ENCODE measurements around the gene UPK2. TPM values are rescaled to one million over a fixed set of nuclear protein-coding genes. Genes with fewer than 3 reads are reported as not detected.
A peak's percentile ranks its signal among the peaks of the same experiment; 100 is the strongest.
"Not testable (repeated sequence)": the region's sequence is repeated elsewhere in the genome, so short reads cannot be mapped to it uniquely, and the experiment has no call there.

Gene UPK2
- total RNA-seq, 2 experiments from 2014 or later = 0.28 to 0.34 TPM

GRCh38 chr11:118988280-118988679 lies 32.2 kb downstream of the UPK2 start:
- DNase-seq (ENCODE audit: low spot score) = no peak
- H3K27ac ChIP-seq (ENCODE audit: low read depth, low read length, poor library complexity, severe bottlenecking) = no peak overlapping the region
- H4K20me1 ChIP-seq (ENCODE audit: insufficient read depth, low read length) = no peaks in the 10 kb centered on the region
- CTCF ChIA-PET (ENCODE audit: unreplicated experiment) = no interaction called here
- no peak for TF ChIP-seq CTCF (conservative IDR thresholded peaks at IDR 0.05; ENCODE audit: low read length)
- TF ChIP-seq EZH2phosphoT487 (IDR thresholded peaks at IDR 0.05; ENCODE audit: borderline replicate concordance, low read depth, low read length) = no peak
- no peak overlapping the region for H2AFZ ChIP-seq (ENCODE audit: low read length)
- no peak overlapping the region for H3K4me3 ChIP-seq (ENCODE audit: low read depth, low read length, poor library complexity, severe bottlenecking)
- no peaks in the 10 kb centered on the region for H3K9me3 ChIP-seq (ENCODE audit: low read length)
- BruUV-seq (replicated peaks) = no TSS peak
- intact Hi-C loops (cut with micrococcal nuclease; ENCODE audit: unreplicated experiment) = no loop called here
- no peaks in the 10 kb centered on the region for H3K9me2 ChIP-seq (ENCODE audit: insufficient read depth, low read length)
- no peak overlapping the region for H3K4me2 ChIP-seq (ENCODE audit: low read length)
- POLR2A ChIA-PET = no interaction called here
- no peaks in the 10 kb centered on the region for H3K79me2 ChIP-seq (ENCODE audit: insufficient read depth, low read depth, low read length)
- no peaks in the 10 kb centered on the region for H3K4me1 ChIP-seq (ENCODE audit: insufficient read depth, low read length, poor library complexity, severe bottlenecking)
- no peaks in the 10 kb centered on the region; the same call in 1 of the 2 replicates for H3K36me3 ChIP-seq (ENCODE audit: insufficient read depth, low read length)

GRCh38 chr11:118991486-118992038 lies 35.5 kb downstream of the UPK2 start:
- POLR2A ChIA-PET; H2AFZ ChIP-seq (ENCODE audit: low read length); H3K79me2 ChIP-seq (ENCODE audit: insufficient read depth, low read depth, low read length); H3K27ac ChIP-seq (ENCODE audit: low read depth, low read length, poor library complexity, severe bottlenecking); H4K20me1 ChIP-seq (ENCODE audit: insufficient read depth, low read length); intact Hi-C loops (cut with micrococcal nuclease; ENCODE audit: unreplicated experiment); H3K4me3 ChIP-seq (ENCODE audit: low read depth, low read length, poor library complexity, severe bottlenecking); DNase-seq (ENCODE audit: low spot score); H3K9me3 ChIP-seq (ENCODE audit: low read length); BruUV-seq (replicated peaks); H3K9me2 ChIP-seq (ENCODE audit: insufficient read depth, low read length); CTCF ChIA-PET (ENCODE audit: unreplicated experiment); H3K36me3 ChIP-seq (ENCODE audit: insufficient read depth, low read length); H3K4me1 ChIP-seq (ENCODE audit: insufficient read depth, low read length, poor library complexity, severe bottlenecking); H3K4me2 ChIP-seq (ENCODE audit: low read length): not testable (repeated sequence)

GRCh38 chr11:118996926-118997626 lies 41.0 kb downstream of the UPK2 start:
- DNase-seq (ENCODE audit: low spot score) = peak; percentile 69
- intact Hi-C loops (cut with micrococcal nuclease; ENCODE audit: unreplicated experiment) = no loop called here

More at GRCh38 chr11:118996926-118997626, 41.0 kb downstream of the UPK2 start:
- Histone ChIP-seq H3K9me3 (ENCODE audit: low read length) (no peaks in the 10 kb centered on the region), H3K36me3 (ENCODE audit: insufficient read depth, low read length) (peaks cover 37% of the 10 kb centered on the region), H3K9me2 (ENCODE audit: insufficient read depth, low read length) (no peaks in the 10 kb centered on the region), H4K20me1 (ENCODE audit: insufficient read depth, low read length) (no peaks in the 10 kb centered on the region), H2AFZ (ENCODE audit: low read length) (peak overlapping the region; percentile 48), H3K4me2 (ENCODE audit: low read length) (peak overlapping the region; percentile 90), H3K27ac (ENCODE audit: low read depth, low read length, poor library complexity, severe bottlenecking) (peak overlapping the region; percentile 50), H3K4me3 (ENCODE audit: low read depth, low read length, poor library complexity, severe bottlenecking) (peak overlapping the region; percentile 88), H3K79me2 (ENCODE audit: insufficient read depth, low read depth, low read length) (peaks cover 33% of the 10 kb centered on the region; the same call in 1 of the 2 replicates), H3K4me1 (ENCODE audit: insufficient read depth, low read length, poor library complexity, severe bottlenecking) (peaks cover 19% of the 10 kb centered on the region)
- BruUV-seq (replicated peaks) = TSS peak; percentile 81
- ChIA-PET CTCF (ENCODE audit: unreplicated experiment) (interaction anchor here (0.6 to 0.8 kb wide), 4 partner anchors 12 to 105 kb away, joined by 3 to 4 read pairs (median 3); no protein-coding TSS in a partner anchor), POLR2A (interaction anchor here (0.6 to 1.7 kb wide), 11 partner anchors 18 to 779 kb away, joined by 3 to 12 read pairs (median 3); partner anchors contain the start of genes HYOU1, RPS25, TRAPPC4 and VPS11)
- no peak for TF ChIP-seq EZH2phosphoT487 (IDR thresholded peaks at IDR 0.05; ENCODE audit: borderline replicate concordance, low read depth, low read length)
- TF ChIP-seq CTCF (conservative IDR thresholded peaks at IDR 0.05; ENCODE audit: low read length) = peak; percentile 65

Data from OCI-LY7 (cell line).